ENCODE results near the gene SACM1L. TPM values are rescaled to one million over a fixed set of nuclear protein-coding genes. Genes with fewer than 3 reads are reported as not detected.

The SACM1L gene
- total and polyA plus RNA-seq, 2 of the 4 experiments (the other 2 are of a cell fraction): 19.0 to 40.9 TPM

DNA sequence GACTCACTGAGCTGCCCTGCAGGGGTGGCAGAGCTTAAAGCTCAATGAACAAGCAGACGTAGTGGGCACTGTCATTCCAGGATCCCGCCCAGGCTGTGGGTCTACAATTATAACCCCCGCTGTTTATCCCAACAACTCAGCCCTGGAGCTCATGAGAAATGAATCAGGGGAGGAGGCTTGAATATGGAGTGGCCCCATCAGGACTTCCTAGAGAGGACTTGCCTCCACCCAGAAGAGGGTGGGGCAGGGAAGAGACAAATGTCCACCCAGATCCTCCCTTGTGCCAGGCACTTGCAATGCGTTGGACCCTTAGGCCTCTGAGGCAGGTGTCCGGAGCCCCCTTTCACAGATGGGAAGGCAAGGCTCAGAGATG lies 74.1 kb downstream of the SACM1L start:
- POLR2A ChIA-PET (ENCODE audit: unreplicated experiment): no interaction called here
- ATAC-seq (ENCODE audit: low read depth): no peak

More for the DNA sequence above, 74.1 kb downstream of the SACM1L start:
- no peak overlapping the region for H4K8ac ChIP-seq (ENCODE audit: low read depth in 2 of 2, low read length in 2 of 2)
- dilution Hi-C loops (cut with HindIII; ENCODE audit: low sequenced_read_pairs, unreplicated experiment) (no loop called here), in situ Hi-C loops (cut with MboI; ENCODE audit: low sequenced_read_pairs) (loop anchor here (5.0 kb wide), 2 partner anchors 169 to 314 kb away; no protein-coding TSS in a partner anchor), intact Hi-C loops (cut with micrococcal nuclease) (loop anchor here (5.0 kb wide), 1 partner anchor 614 kb away; no protein-coding TSS in a partner anchor)
- no peak overlapping the region for H4K5ac ChIP-seq (ENCODE audit: low read depth, low read length)
- H3K4ac ChIP-seq (ENCODE audit: low read depth, low read length): no peak overlapping the region
- no peak overlapping the region for H3K56ac ChIP-seq (ENCODE audit: extremely low read depth, insufficient read depth, low read length)
- H3K4me3 ChIP-seq (ENCODE audit: insufficient read depth, low read depth, low read length): no peak overlapping the region
- H2AFZ ChIP-seq (replicated peaks; ENCODE audit: low read length, poor library complexity): no peak overlapping the region
- H3K36me3 ChIP-seq (ENCODE audit: control insufficient read depth, insufficient read depth, low read length): no peaks in the 10 kb centered on the region
- no peak overlapping the region; the same call in 1 of the 2 replicates for H3K23ac ChIP-seq (ENCODE audit: low read depth, low read length)
- no peak overlapping the region for H4K91ac ChIP-seq (ENCODE audit: insufficient read depth, low read depth, low read length)
- no peak overlapping the region for H2BK15ac ChIP-seq (ENCODE audit: low read depth, low read length)
- no peak overlapping the region for H3K14ac ChIP-seq (replicated peaks; ENCODE audit: low read depth, low read length)
- CTCF ChIA-PET: no interaction called here
- H2AK9ac ChIP-seq (replicated peaks; ENCODE audit: low read depth, low read length, poor library complexity): no peak overlapping the region
- no peak overlapping the region for H3K4me2 ChIP-seq (ENCODE audit: low read depth, low read length)
- H2BK120ac ChIP-seq (ENCODE audit: low read depth, low read length): no peak overlapping the region
- H2BK5ac ChIP-seq (ENCODE audit: low read depth, low read length, poor library complexity, severe bottlenecking): no peak overlapping the region
- no peak overlapping the region for H3K9ac ChIP-seq (ENCODE audit: low read depth, low read length)
- H3K9me3 ChIP-seq (ENCODE audit: control insufficient read depth, insufficient read depth, low read length): peaks cover 2% of the 10 kb centered on the region; the same call in 1 of the 2 replicates
- H3K9me1 ChIP-seq (ENCODE audit: insufficient read depth, low read length): no peaks in the 10 kb centered on the region
- no peak overlapping the region for H3K27ac ChIP-seq (ENCODE audit: insufficient read depth, low read length)
- no peaks in the 10 kb centered on the region for H3K79me1 ChIP-seq (ENCODE audit: low read depth in 1 of 2, low read length in 2 of 2)
- DNase-seq: no peak
- H3K4me1 ChIP-seq (ENCODE audit: control insufficient read depth, insufficient read depth, low read length): no peaks in the 10 kb centered on the region
- H4K20me1 ChIP-seq (ENCODE audit: insufficient read depth, low read length): no peaks in the 10 kb centered on the region
- no peak overlapping the region for H2AK5ac ChIP-seq (ENCODE audit: low read depth, low read length)
- H2BK20ac ChIP-seq (ENCODE audit: low read depth, low read length): no peak overlapping the region
- H3K18ac ChIP-seq (ENCODE audit: low read depth, low read length): no peak overlapping the region
- H3K27me3 ChIP-seq (ENCODE audit: control insufficient read depth, insufficient read depth, low read length): peaks cover 13% of the 10 kb centered on the region
- TF ChIP-seq RAD21 (IDR thresholded peaks at IDR 0.05; ENCODE audit: low read length) (no peak), NFE2L2 (IDR thresholded peaks at IDR 0.05; ENCODE audit: low read depth, low read length) (no peak), SMC3 (IDR thresholded peaks at IDR 0.05; ENCODE audit: low read depth, low read length) (no peak), CHD1 (IDR thresholded peaks at IDR 0.05; ENCODE audit: low read depth, low read length) (no peak), FOS (IDR thresholded peaks at IDR 0.05; ENCODE audit: low read depth, low read length) (no peak), POLR2A (IDR thresholded peaks at IDR 0.05; ENCODE audit: low read depth, low read length) (no peak), MAFK (IDR thresholded peaks at IDR 0.05; ENCODE audit: low read depth, low read length) (no peak), RFX5 (IDR thresholded peaks at IDR 0.05; ENCODE audit: low read depth, low read length) (no peak), RCOR1 (IDR thresholded peaks at IDR 0.05; ENCODE audit: insufficient replicate concordance, low read length) (no peak), MAZ (IDR thresholded peaks at IDR 0.05; ENCODE audit: borderline replicate concordance, low read depth, low read length) (no peak), BHLHE40 (IDR thresholded peaks at IDR 0.05; ENCODE audit: low read depth, low read length) (no peak), CEBPB (IDR thresholded peaks at IDR 0.05; ENCODE audit: low read depth, low read length) (no peak)
- TF ChIP-seq, protein P1, sequence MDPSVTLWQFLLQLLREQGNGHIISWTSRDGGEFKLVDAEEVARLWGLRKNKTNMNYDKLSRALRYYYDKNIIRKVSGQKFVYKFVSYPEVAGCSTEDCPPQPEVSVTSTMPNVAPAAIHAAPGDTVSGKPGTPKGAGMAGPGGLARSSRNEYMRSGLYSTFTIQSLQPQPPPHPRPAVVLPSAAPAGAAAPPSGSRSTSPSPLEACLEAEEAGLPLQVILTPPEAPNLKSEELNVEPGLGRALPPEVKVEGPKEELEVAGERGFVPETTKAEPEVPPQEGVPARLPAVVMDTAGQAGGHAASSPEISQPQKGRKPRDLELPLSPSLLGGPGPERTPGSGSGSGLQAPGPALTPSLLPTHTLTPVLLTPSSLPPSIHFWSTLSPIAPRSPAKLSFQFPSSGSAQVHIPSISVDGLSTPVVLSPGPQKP (IDR thresholded peaks at IDR 0.05; ENCODE audit: borderline replicate concordance, low read depth, low read length): no peak
- TF ChIP-seq, protein P2, sequence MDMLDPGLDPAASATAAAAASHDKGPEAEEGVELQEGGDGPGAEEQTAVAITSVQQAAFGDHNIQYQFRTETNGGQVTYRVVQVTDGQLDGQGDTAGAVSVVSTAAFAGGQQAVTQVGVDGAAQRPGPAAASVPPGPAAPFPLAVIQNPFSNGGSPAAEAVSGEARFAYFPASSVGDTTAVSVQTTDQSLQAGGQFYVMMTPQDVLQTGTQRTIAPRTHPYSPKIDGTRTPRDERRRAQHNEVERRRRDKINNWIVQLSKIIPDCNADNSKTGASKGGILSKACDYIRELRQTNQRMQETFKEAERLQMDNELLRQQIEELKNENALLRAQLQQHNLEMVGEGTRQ (IDR thresholded peaks at IDR 0.05; ENCODE audit: low read depth, low read length): no peak
- TF ChIP-seq, protein P3, sequence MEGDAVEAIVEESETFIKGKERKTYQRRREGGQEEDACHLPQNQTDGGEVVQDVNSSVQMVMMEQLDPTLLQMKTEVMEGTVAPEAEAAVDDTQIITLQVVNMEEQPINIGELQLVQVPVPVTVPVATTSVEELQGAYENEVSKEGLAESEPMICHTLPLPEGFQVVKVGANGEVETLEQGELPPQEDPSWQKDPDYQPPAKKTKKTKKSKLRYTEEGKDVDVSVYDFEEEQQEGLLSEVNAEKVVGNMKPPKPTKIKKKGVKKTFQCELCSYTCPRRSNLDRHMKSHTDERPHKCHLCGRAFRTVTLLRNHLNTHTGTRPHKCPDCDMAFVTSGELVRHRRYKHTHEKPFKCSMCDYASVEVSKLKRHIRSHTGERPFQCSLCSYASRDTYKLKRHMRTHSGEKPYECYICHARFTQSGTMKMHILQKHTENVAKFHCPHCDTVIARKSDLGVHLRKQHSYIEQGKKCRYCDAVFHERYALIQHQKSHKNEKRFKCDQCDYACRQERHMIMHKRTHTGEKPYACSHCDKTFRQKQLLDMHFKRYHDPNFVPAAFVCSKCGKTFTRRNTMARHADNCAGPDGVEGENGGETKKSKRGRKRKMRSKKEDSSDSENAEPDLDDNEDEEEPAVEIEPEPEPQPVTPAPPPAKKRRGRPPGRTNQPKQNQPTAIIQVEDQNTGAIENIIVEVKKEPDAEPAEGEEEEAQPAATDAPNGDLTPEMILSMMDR (conservative IDR thresholded peaks at IDR 0.05; ENCODE audit: low read depth, low read length): no peak
- BruUV-seq (replicated peaks): no TSS peak
- WGBS, 2 experiments (ENCODE audit: extremely low coverage in 2 of 2, insufficient read length in 1 of 2): 100% methylated on average over 1 of the region's 5 CpGs; no CpG with 5 or more reads in 1 of the 2 experiments

Measured in IMR-90 (cell line).